OCI-LY7 (cell line): Measurements from ENCODE around the gene AMBP. TPM values are rescaled to one million over a fixed set of nuclear protein-coding genes. Genes with fewer than 3 reads are reported as not detected.

Experiments used
- BruUV-seq: library from RNA; stranded (reverse); fragments of 400-500 nt; replicated peaks from 2 replicates; lab custom pipeline; 2021; lab: Mats Ljungman, UMichigan
- CTCF ChIA-PET: fragments of 300-600 bp; sonication (Branson Sonifier 250); formaldehyde crosslinking; loops from one replicate; lab custom pipeline; 2022; ENCODE audit warnings: antibody characterized with exemption; ENCODE audit not compliant: unreplicated experiment; lab: Charles Lee
- POLR2A ChIA-PET: fragments of 300-600 bp; sonication (Branson Sonifier 250); formaldehyde crosslinking; loops from one replicate; lab custom pipeline; 2022; ENCODE audit warnings: antibody characterized with exemption; lab: Charles Lee
- DNase-seq: peaks from one replicate; pipeline ENCODE4 v3.0.0-alpha.2; 2015; ENCODE audit warnings: low spot score
- H2AFZ ChIP-seq: fragments of 200-600 bp; sonication (generic), shearing (Covaris generic); 2 replicates; pipeline ENCODE4 v1.6.1; 2014; ENCODE audit warnings: mild to moderate bottlenecking, antibody characterized with exemption, low read length, moderate library complexity
- H3K27ac ChIP-seq: fragments of 200-600 bp; sonication (generic); 2 replicates; pipeline ENCODE4 v1.5.1; 2014; ENCODE audit warnings: mixed run types, low read depth, mild to moderate bottlenecking, moderate library complexity, low read length, inconsistent platforms; ENCODE audit not compliant: poor library complexity, severe bottlenecking
- H3K36me3 ChIP-seq: fragments of 200-600 bp; sonication (generic); 2 replicates; pipeline ENCODE4 v1.6.1; 2014; ENCODE audit warnings: mild to moderate bottlenecking, antibody characterized with exemption, low read length, moderate library complexity, mixed read lengths; ENCODE audit not compliant: insufficient read depth
- H3K4me1 ChIP-seq: fragments of 200-600 bp; sonication (generic); 2 replicates; pipeline ENCODE4 v1.5.1; 2014; ENCODE audit warnings: mild to moderate bottlenecking, low read length; ENCODE audit not compliant: insufficient read depth, poor library complexity, severe bottlenecking
- H3K4me2 ChIP-seq: fragments of 200-600 bp; sonication (generic); 2 replicates; pipeline ENCODE4 v1.6.1; 2014; ENCODE audit warnings: mild to moderate bottlenecking, low read length
- H3K4me3 ChIP-seq: fragments of 200-600 bp; sonication (generic); 2 replicates; pipeline ENCODE4 v1.5.1; 2014; ENCODE audit warnings: mild to moderate bottlenecking, low read depth, low read length; ENCODE audit not compliant: poor library complexity, severe bottlenecking
- H3K79me2 ChIP-seq: fragments of 200-600 bp; sonication (generic); 2 replicates; pipeline ENCODE4 v1.6.1; 2016; ENCODE audit warnings: low read depth, mild to moderate bottlenecking, low read length, moderate library complexity, mixed read lengths; ENCODE audit not compliant: insufficient read depth
- H3K9me2 ChIP-seq: fragments of 200-600 bp; sonication (generic); 2 replicates; pipeline ENCODE4 v1.6.1; 2016; ENCODE audit warnings: mild to moderate bottlenecking, low read length, mixed read lengths; ENCODE audit not compliant: insufficient read depth
- H3K9me3 ChIP-seq: fragments of 200-600 bp; sonication (generic); 2 replicates; pipeline ENCODE4 v1.6.1; 2014; ENCODE audit warnings: mild to moderate bottlenecking, mixed run types, low read length, mixed read lengths
- H4K20me1 ChIP-seq: fragments of 200-600 bp; sonication (generic); 2 replicates; pipeline ENCODE4 v1.6.1; 2014; ENCODE audit warnings: mild to moderate bottlenecking, antibody characterized with exemption, low read length, moderate library complexity, mixed read lengths; ENCODE audit not compliant: insufficient read depth
- CTCF ChIP-seq: fragments of 200-600 bp; sonication (generic); conservative IDR thresholded peaks from 2 replicates; pipeline ENCODE4 v1.5.1; 2014; ENCODE audit warnings: mild to moderate bottlenecking, antibody characterized with exemption, low read length, moderate library complexity, mixed read lengths
- EZH2phosphoT487 ChIP-seq: fragments of 200-600 bp; sonication (generic); IDR thresholded peaks from 2 replicates; pipeline ENCODE4 v1.6.1; 2018; ENCODE audit warnings: low read depth, borderline replicate concordance, mild to moderate bottlenecking, mixed run types, antibody characterized with exemption, low read length, moderate library complexity, mixed read lengths
- intact Hi-C: fragments of 100-400 bp; cut with micrococcal nuclease; formaldehyde crosslinking; loops from one replicate; pipeline ENCODE4 v1.10.0; 2022; ENCODE audit not compliant: unreplicated experiment
- total RNA-seq, 2 experiments: library from RNA; depleted of rRNA in 1 of 2; stranded (reverse); fragments of >200 nt in 1 of 2; shearing (Covaris generic) in 1 of 2; gene quantifications; 2 replicates each; pipeline ENCODE4 v1.2.3, GENCODE V29; 2014 to 2022

AMBP gene
- total RNA-seq, 2 experiments from 2014 or later: not detected

- no peak overlapping the region for H3K27ac ChIP-seq
- H3K9me2 ChIP-seq: no peaks in the 10 kb centered on the region
- H3K4me1 ChIP-seq: no peaks in the 10 kb centered on the region
- H4K20me1 ChIP-seq: no peaks in the 10 kb centered on the region
- H3K36me3 ChIP-seq: no peaks in the 10 kb centered on the region
- no peak overlapping the region for H3K4me3 ChIP-seq
- no peaks in the 10 kb centered on the region for H3K79me2 ChIP-seq
- H3K4me2 ChIP-seq: no peak overlapping the region
- H2AFZ ChIP-seq: no peak overlapping the region
- H3K9me3 ChIP-seq: peaks cover 2% of the 10 kb centered on the region; the same call in 1 of the 2 replicates
- no peak for TF ChIP-seq CTCF
- TF ChIP-seq EZH2phosphoT487: no peak
- BruUV-seq: no TSS peak
- POLR2A ChIA-PET: interaction anchor here (1.0 kb wide), 1 partner anchor 18 kb away, joined by 3 read pairs; no protein-coding TSS in a partner anchor
- intact Hi-C loops: no loop called here
- DNase-seq: no peak
- CTCF ChIA-PET: no interaction called here
Observed at GRCh38 chr9:114028646-114029045, 49.5 kb downstream of the AMBP start.

- no peak for TF ChIP-seq EZH2phosphoT487
- TF ChIP-seq CTCF: no peak
- Histone ChIP-seq H2AFZ (no peak overlapping the region), H3K4me2 (no peak overlapping the region), H4K20me1 (no peaks in the 10 kb centered on the region), H3K79me2 (no peaks in the 10 kb centered on the region), H3K36me3 (no peaks in the 10 kb centered on the region), H3K4me1 (no peaks in the 10 kb centered on the region), H3K9me2 (no peaks in the 10 kb centered on the region), H3K9me3 (peaks cover 6% of the 10 kb centered on the region; the same call in 1 of the 2 replicates), H3K4me3 (no peak overlapping the region), H3K27ac (no peak overlapping the region)
- DNase-seq: no peak
- intact Hi-C loops: no loop called here
- CTCF ChIA-PET: interaction anchor here (0.6 kb wide), 1 partner anchor 74 kb away, joined by 10 read pairs; no protein-coding TSS in a partner anchor
- BruUV-seq: no TSS peak
- POLR2A ChIA-PET: interaction anchor here (1.0 kb wide), 1 partner anchor 18 kb away, joined by 3 read pairs; no protein-coding TSS in a partner anchor
Observed at GRCh38 chr9:114027863-114028465, 50.1 kb downstream of the AMBP start.
